ENCODE measurements around the gene MGA. TPM values are rescaled to one million over a fixed set of nuclear protein-coding genes. Genes with fewer than 3 reads are reported as not detected.

MGA gene
- total RNA-seq, 1 donor from 2014 or later, result 42.0 TPM

- no peak for DNase-seq
These were observed 149.5 kb downstream of the MGA start for GRCh38 chr15:41809526-41810220.

- no peak for DNase-seq
These were observed 150.6 kb downstream of the MGA start for GRCh38 chr15:41810651-41811431.

- peak; percentile 92 for DNase-seq
These were observed 151.4 kb downstream of the MGA start for GRCh38 chr15:41811432-41812195.

- DNase-seq, result no peak
These were observed 152.7 kb downstream of the MGA start for GRCh38 chr15:41812820-41813375.

GRCh38 chr15:41813426-41813825 is 153.2 kb downstream of the MGA start:
- DNase-seq, result no peak

GRCh38 chr15:41814534-41814933 is 154.3 kb downstream of the MGA start:
- DNase-seq, result no peak

GRCh38 chr15:41816788-41817187 is 156.6 kb downstream of the MGA start:
- no peak for DNase-seq

GRCh38 chr15:41817327-41817726 is 157.1 kb downstream of the MGA start:
- DNase-seq, result no peak

GRCh38 chr15:41817781-41818180 is 157.6 kb downstream of the MGA start:
- DNase-seq, result no peak

- no peak for DNase-seq
These were observed 159.3 kb downstream of the MGA start for GRCh38 chr15:41819455-41820050.

- DNase-seq, result no peak
These were observed 160.7 kb downstream of the MGA start for GRCh38 chr15:41820791-41821423.

GRCh38 chr15:41821831-41822230 is 161.6 kb downstream of the MGA start:
- DNase-seq, result no peak

- no peak for DNase-seq
These were observed 162.3 kb downstream of the MGA start for GRCh38 chr15:41822471-41822870.

Other genes starting within 250 kb of the MGA start
- 25.4 and 25.9 TPM in 2 replicates for gene RTF1, start 243.3 kb upstream of the MGA start, total RNA-seq
- 0.56 and 0.68 TPM in 2 replicates for gene ITPKA, start 166.5 kb upstream of the MGA start, total RNA-seq
- 0.09 TPM in 1 of 2 replicates, not detected in the other for gene LTK, start 146.6 kb upstream of the MGA start, total RNA-seq
- gene RPAP1, start 116.1 kb upstream of the MGA start, total RNA-seq, result 35.9 and 68.0 TPM in 2 replicates
- 2.6 and 5.0 TPM in 2 replicates for gene TYRO3, start 101.2 kb upstream of the MGA start, total RNA-seq
- gene MAPKBP1, start 114.1 kb downstream of the MGA start, total RNA-seq, result 19.4 and 20.8 TPM in 2 replicates
- 4.1 and 5.3 TPM in 2 replicates for gene JMJD7, start 167.7 kb downstream of the MGA start, total RNA-seq
- gene PLA2G4B, start 178.4 kb downstream of the MGA start, total RNA-seq, result 0.23 and 1.0 TPM in 2 replicates
- gene SPTBN5, start 233.6 kb downstream of the MGA start, total RNA-seq, result 3.2 and 11.1 TPM in 2 replicates

Data from dermis blood vessel endothelial cell (primary cell).